Neural progenitor cell (in vitro differentiated cells): Measurements from ENCODE around the gene ERN1. TPM values are rescaled to one million over a fixed set of nuclear protein-coding genes. Genes with fewer than 3 reads are reported as not detected.

Experiments
- DNase-seq: peaks from one replicate; pipeline ENCODE4 v3.0.0-alpha.2; 2016; ENCODE audit warnings: low spot score
- H2AFZ ChIP-seq: fragments of 200-600 bp; sonication (generic); replicated peaks from 2 replicates; pipeline ENCODE4 v1.6.1; 2016; ENCODE audit warnings: antibody characterized with exemption
- H3F3A ChIP-seq: fragments of 200-600 bp; sonication (generic); 2 replicates; pipeline ENCODE4 v1.6.1; 2016; ENCODE audit warnings: antibody characterized with exemption, low read depth
- H3K27ac ChIP-seq: fragments of 200-600 bp; sonication (generic); 2 replicates; pipeline ENCODE4 v1.5.1; 2016; ENCODE audit warnings: mild to moderate bottlenecking
- H3K27me3 ChIP-seq: fragments of 200-600 bp; sonication (generic); 2 replicates; pipeline ENCODE4 v1.6.1; 2016; ENCODE audit warnings: mild to moderate bottlenecking, moderate library complexity
- H3K36me3 ChIP-seq: fragments of 200-600 bp; sonication (generic); 2 replicates; pipeline ENCODE4 v1.5.1; 2016
- H3K4me1 ChIP-seq: fragments of 200-600 bp; sonication (generic); 2 replicates; pipeline ENCODE4 v1.6.1; 2016; ENCODE audit warnings: mixed run types
- H3K4me2 ChIP-seq: fragments of 200-600 bp; sonication (generic); 2 replicates; pipeline ENCODE4 v1.6.1; 2016
- H3K4me3 ChIP-seq: fragments of 200-600 bp; sonication (generic); 2 replicates; pipeline ENCODE4 v1.5.1; 2016
- H3K79me2 ChIP-seq: fragments of 200-600 bp; sonication (generic); 2 replicates; pipeline ENCODE4 v1.6.1; 2016; ENCODE audit warnings: low read depth
- H3K9ac ChIP-seq: fragments of 200-600 bp; sonication (generic); 2 replicates; pipeline ENCODE4 v1.6.1; 2016
- H3K9me3 ChIP-seq: fragments of 200-600 bp; sonication (generic); 2 replicates; pipeline ENCODE4 v1.5.1; 2016; ENCODE audit warnings: low read depth
- H4K20me1 ChIP-seq: fragments of 200-600 bp; sonication (generic); 2 replicates; pipeline ENCODE4 v1.6.1; 2016; ENCODE audit warnings: low read depth
- H3K27ac Mint-ChIP-seq: 3 replicates; pipeline ENCODE4 v1.8.0; 2021; ENCODE audit warnings: mixed read lengths
- H3K27me3 Mint-ChIP-seq: 2 replicates; pipeline ENCODE4 v1.8.0; 2022; ENCODE audit warnings: low read depth, mild to moderate bottlenecking, inconsistent platforms, moderate library complexity, mixed read lengths; ENCODE audit not compliant: insufficient read depth
- H3K36me3 Mint-ChIP-seq: 3 replicates; pipeline ENCODE4 v1.8.0; 2021; ENCODE audit warnings: mixed read lengths
- H3K4me1 Mint-ChIP-seq: 3 replicates; pipeline ENCODE4 v1.8.0; 2021; ENCODE audit warnings: mixed read lengths
- H3K4me3 Mint-ChIP-seq: 3 replicates; pipeline ENCODE4 v1.8.0; 2021; ENCODE audit warnings: mild to moderate bottlenecking, moderate library complexity, mixed read lengths
- H3K9me3 Mint-ChIP-seq: 3 replicates; pipeline ENCODE4 v1.8.0; 2020; ENCODE audit warnings: mixed read lengths
- EZH2 ChIP-seq: fragments of 200-600 bp; sonication (generic); IDR thresholded peaks from 2 replicates; pipeline ENCODE4 v1.6.1; 2017; ENCODE audit warnings: antibody characterized with exemption, mild to moderate bottlenecking, moderate library complexity
- EZH2phosphoT487 ChIP-seq: fragments of 200-600 bp; sonication (generic); IDR thresholded peaks from 2 replicates; pipeline ENCODE4 v1.6.1; 2017; ENCODE audit warnings: antibody characterized with exemption
- total RNA-seq: library from RNA; depleted of rRNA; stranded (reverse); fragments of >200 nt; gene quantifications from 2 replicates; pipeline ENCODE4 v1.2.3, GENCODE V29; 2015; ENCODE audit warnings: low replicate concordance
- TF ChIP-seq, protein P1 (sequence below): fragments of 200-600 bp; sonication (generic); IDR thresholded peaks from 2 replicates; pipeline ENCODE4 v1.5.1; 2017; ENCODE audit warnings: antibody characterized with exemption, mild to moderate bottlenecking

Gene ERN1
- total RNA-seq, 1 donor from 2014 or later, result 2.4 TPM

DNA sequence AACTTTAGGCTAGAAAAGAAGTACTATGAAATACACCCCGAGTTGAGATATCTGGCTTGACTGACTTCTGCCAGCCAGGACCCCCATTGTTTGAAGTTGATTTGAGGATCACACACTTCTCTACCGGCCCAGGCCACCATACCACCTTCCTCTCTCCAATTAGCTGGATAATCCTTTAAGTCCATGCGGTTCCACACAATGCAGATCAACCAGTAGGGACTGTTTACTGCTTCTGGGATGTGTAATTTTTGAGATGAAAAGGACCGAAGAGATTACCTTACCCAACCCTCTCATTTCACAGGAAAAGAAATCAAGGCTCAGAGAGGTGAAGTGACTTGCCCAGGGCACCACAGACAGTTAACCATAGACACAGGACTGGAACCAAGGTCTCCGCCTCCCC lies 20.5 kb downstream of the ERN1 start:
- Mint-ChIP-seq H3K27ac (no peak overlapping the region), H3K4me1 (peaks cover 19% of the 10 kb centered on the region), H3K27me3 (no peaks in the 10 kb centered on the region), H3K36me3 (no peaks in the 10 kb centered on the region), H3K9me3 (no peaks in the 10 kb centered on the region), H3K4me3 (no peak overlapping the region)
- no peaks in the 10 kb centered on the region for H3K79me2 ChIP-seq
- no peaks in the 10 kb centered on the region for H3K9me3 ChIP-seq
- TF ChIP-seq EZH2 (no peak), EZH2phosphoT487 (no peak)
- TF ChIP-seq, protein P1, sequence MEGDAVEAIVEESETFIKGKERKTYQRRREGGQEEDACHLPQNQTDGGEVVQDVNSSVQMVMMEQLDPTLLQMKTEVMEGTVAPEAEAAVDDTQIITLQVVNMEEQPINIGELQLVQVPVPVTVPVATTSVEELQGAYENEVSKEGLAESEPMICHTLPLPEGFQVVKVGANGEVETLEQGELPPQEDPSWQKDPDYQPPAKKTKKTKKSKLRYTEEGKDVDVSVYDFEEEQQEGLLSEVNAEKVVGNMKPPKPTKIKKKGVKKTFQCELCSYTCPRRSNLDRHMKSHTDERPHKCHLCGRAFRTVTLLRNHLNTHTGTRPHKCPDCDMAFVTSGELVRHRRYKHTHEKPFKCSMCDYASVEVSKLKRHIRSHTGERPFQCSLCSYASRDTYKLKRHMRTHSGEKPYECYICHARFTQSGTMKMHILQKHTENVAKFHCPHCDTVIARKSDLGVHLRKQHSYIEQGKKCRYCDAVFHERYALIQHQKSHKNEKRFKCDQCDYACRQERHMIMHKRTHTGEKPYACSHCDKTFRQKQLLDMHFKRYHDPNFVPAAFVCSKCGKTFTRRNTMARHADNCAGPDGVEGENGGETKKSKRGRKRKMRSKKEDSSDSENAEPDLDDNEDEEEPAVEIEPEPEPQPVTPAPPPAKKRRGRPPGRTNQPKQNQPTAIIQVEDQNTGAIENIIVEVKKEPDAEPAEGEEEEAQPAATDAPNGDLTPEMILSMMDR, result no peak
- H3K36me3 ChIP-seq, result no peaks in the 10 kb centered on the region
- H3K4me2 ChIP-seq, result no peak overlapping the region
- no peak overlapping the region for H2AFZ ChIP-seq
- H3K27me3 ChIP-seq, result no peaks in the 10 kb centered on the region
- peaks cover 5% of the 10 kb centered on the region for H3K4me1 ChIP-seq
- no peaks in the 10 kb centered on the region for H4K20me1 ChIP-seq
- no peak overlapping the region for H3K9ac ChIP-seq
- no peak overlapping the region for H3K27ac ChIP-seq
- peak; percentile 63 for DNase-seq
- no peak overlapping the region for H3K4me3 ChIP-seq
- no peaks in the 10 kb centered on the region for H3F3A ChIP-seq

DNA sequence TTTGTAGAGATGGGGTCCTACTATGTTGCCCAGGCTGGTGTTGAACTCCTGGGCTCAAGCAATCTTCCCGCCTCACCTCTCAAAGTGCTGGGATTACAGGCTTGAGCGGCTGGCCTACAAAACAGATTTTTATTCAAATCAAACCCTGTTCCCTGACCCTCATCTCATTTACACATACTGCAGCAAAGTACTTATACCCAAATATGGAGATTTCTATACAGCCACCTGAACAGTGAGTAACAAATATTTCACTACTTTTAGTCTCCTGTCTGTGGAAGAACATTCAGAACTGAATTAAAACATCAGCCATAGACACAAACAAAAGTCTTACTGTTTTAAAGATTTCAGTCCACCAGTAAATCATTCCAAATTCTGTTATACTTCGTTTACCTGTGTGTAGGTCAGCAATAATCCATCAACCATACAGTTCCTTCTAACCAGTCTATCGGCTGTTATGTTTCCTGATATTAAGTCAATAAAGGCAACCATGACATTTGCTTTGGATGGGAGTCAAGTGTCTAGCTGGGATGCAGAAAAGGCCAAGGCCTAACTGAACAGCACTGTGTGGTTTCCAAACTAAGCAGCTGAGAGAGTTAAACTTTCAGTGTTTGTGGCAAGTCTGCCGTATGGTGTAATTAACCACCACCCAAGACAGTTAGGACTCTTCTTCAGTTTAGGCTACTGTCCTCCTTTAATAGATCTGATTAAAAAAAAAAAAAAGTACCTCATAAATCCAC lies 22.3 kb downstream of the ERN1 start:
- H3K4me2 ChIP-seq, result no peak overlapping the region
- H3F3A ChIP-seq, result no peaks in the 10 kb centered on the region
- H3K27me3 ChIP-seq, result no peaks in the 10 kb centered on the region
- H4K20me1 ChIP-seq, result no peaks in the 10 kb centered on the region
- Mint-ChIP-seq H3K9me3 (no peaks in the 10 kb centered on the region), H3K4me1 (peaks cover 19% of the 10 kb centered on the region), H3K27ac (peak overlapping the region; percentile 7), H3K4me3 (no peak overlapping the region), H3K27me3 (no peaks in the 10 kb centered on the region), H3K36me3 (no peaks in the 10 kb centered on the region)
- H3K9ac ChIP-seq, result no peak overlapping the region
- H3K27ac ChIP-seq, result no peak overlapping the region
- TF ChIP-seq EZH2phosphoT487 (no peak), EZH2 (no peak)
- TF ChIP-seq, protein P1, result no peak
- H3K36me3 ChIP-seq, result no peaks in the 10 kb centered on the region
- H2AFZ ChIP-seq, result no peak overlapping the region
- peaks cover 5% of the 10 kb centered on the region for H3K4me1 ChIP-seq
- H3K4me3 ChIP-seq, result no peak overlapping the region
- no peak for DNase-seq
- H3K9me3 ChIP-seq, result no peaks in the 10 kb centered on the region
- H3K79me2 ChIP-seq, result no peaks in the 10 kb centered on the region

DNA sequence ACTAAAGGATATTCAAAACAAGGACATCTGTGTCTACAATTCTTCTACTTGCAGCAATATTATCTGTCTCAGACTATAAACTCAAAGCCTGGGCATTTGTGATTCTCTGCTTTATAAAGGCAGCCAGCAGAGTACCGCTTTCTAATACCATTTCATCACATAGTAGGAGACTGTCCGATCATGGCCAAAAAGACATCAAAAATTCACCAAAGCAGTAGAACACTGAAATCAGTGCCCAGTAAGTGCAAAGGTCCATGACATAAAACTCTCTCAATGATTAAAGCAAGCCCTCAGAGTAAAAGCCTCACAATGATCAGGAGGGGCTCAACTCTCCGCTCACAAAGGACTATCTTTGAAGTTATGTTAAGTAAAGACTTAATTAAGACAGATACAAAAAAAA lies 23.0 kb downstream of the ERN1 start:
- Histone ChIP-seq H3K4me3 (no peak overlapping the region), H3K27me3 (no peaks in the 10 kb centered on the region), H3K4me2 (no peak overlapping the region), H3K9me3 (no peaks in the 10 kb centered on the region), H4K20me1 (no peaks in the 10 kb centered on the region), H2AFZ (no peak overlapping the region), H3K79me2 (no peaks in the 10 kb centered on the region), H3K36me3 (no peaks in the 10 kb centered on the region), H3K27ac (no peak overlapping the region), H3F3A (no peaks in the 10 kb centered on the region), H3K9ac (no peak overlapping the region), H3K4me1 (peaks cover 5% of the 10 kb centered on the region)
- H3K9me3 Mint-ChIP-seq, result no peaks in the 10 kb centered on the region
- no peaks in the 10 kb centered on the region for H3K36me3 Mint-ChIP-seq
- no peaks in the 10 kb centered on the region for H3K27me3 Mint-ChIP-seq
- H3K27ac Mint-ChIP-seq, result no peak overlapping the region
- H3K4me1 Mint-ChIP-seq, result peaks cover 19% of the 10 kb centered on the region
- no peak overlapping the region for H3K4me3 Mint-ChIP-seq
- no peak for DNase-seq
- TF ChIP-seq EZH2phosphoT487 (no peak), EZH2 (no peak)
- TF ChIP-seq, protein P1, result no peak
